Subcutaneous adipose tissue (tissue), 4 donors: ENCODE measurements around the gene NUMB. TPM values are rescaled to one million over a fixed set of nuclear protein-coding genes. Genes with fewer than 3 reads are reported as not detected.

Experiments used
- total RNA-seq, 4 donors: library from RNA; depleted of rRNA; stranded (reverse); fragments of >200 nt; gene quantifications; one replicate each; pipeline ENCODE4 v1.1.0, GENCODE V29; 2016
- TF ChIP-seq, protein P1 (sequence below): fragments of 450-650 bp; IDR thresholded peaks from one replicate; pipeline ENCODE4 v1.5.1; 2016; ENCODE audit warnings: low read depth, mild to moderate bottlenecking, control low read depth, antibody characterized with exemption, moderate library complexity

NUMB gene
- total RNA-seq, 4 donors from 2014 or later: 45.1 to 85.8 (median 61.2) TPM

DNA sequence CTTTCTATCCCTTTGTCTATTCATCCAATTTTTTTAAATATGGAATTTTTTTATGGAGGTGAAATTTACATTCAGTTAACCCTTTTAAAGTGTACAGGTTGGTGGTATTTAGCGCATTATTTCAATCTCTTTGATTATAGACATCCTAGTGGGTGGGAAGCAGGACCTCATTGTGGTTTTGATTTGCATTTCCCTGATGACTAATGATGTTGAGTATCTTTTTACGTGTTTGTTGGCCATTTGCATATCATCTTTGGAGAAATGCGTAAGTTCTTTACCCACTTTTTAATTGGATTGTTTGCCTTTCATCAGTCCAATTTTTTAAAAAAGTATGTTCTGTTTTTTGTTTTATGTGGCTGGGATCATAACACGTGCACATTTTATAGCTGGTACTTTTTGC, 200.3 kb downstream of the NUMB start:
- TF ChIP-seq, protein P1, sequence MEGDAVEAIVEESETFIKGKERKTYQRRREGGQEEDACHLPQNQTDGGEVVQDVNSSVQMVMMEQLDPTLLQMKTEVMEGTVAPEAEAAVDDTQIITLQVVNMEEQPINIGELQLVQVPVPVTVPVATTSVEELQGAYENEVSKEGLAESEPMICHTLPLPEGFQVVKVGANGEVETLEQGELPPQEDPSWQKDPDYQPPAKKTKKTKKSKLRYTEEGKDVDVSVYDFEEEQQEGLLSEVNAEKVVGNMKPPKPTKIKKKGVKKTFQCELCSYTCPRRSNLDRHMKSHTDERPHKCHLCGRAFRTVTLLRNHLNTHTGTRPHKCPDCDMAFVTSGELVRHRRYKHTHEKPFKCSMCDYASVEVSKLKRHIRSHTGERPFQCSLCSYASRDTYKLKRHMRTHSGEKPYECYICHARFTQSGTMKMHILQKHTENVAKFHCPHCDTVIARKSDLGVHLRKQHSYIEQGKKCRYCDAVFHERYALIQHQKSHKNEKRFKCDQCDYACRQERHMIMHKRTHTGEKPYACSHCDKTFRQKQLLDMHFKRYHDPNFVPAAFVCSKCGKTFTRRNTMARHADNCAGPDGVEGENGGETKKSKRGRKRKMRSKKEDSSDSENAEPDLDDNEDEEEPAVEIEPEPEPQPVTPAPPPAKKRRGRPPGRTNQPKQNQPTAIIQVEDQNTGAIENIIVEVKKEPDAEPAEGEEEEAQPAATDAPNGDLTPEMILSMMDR: no peak

DNA sequence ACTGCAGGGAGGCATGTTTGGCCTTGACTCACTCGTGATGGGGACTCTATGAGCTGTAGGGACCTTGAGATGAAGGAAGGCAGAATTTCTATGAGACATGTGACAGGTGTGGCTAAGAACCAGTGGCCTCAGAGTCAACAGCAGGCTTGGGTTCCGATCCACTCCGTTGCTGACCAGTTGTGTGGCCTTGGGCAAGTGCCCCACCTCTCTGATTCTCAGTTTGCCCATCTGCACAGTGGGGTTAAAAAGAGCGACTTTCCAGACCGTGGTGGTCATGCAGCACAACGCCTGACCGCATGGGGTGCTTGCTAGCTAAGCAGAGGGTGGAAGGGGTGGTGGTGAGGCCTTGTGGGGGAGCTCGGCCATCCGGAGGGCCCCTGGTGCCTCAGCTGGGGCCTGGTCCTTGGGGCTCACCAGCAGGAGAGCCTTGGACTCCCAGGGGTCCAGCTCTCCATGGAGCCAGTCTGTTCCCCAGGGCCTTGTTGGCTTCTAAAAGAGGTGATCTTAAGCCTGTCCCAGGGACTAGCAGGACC, 202.6 kb downstream of the NUMB start:
- TF ChIP-seq, protein P1: no peak

DNA sequence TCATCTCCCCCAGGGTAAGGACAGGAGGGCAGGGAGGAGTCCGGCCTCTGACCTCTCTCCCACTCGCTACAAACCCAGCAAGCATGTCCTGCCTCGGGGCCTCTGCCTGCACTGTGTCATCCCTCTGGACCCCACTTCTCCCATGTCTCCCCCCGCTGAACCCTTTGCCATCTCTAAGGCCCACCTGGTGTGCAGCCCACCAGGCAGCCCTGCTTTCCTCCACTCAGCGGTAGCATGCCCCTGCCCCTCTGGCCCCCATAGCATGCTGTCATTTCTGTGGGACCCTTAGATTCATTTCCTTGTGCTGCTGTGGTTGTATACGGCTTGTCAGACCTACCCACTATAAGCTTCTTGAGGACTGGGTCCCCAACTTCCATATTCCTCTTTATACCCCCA, 203.3 kb downstream of the NUMB start:
- TF ChIP-seq, protein P1: no peak

DNA sequence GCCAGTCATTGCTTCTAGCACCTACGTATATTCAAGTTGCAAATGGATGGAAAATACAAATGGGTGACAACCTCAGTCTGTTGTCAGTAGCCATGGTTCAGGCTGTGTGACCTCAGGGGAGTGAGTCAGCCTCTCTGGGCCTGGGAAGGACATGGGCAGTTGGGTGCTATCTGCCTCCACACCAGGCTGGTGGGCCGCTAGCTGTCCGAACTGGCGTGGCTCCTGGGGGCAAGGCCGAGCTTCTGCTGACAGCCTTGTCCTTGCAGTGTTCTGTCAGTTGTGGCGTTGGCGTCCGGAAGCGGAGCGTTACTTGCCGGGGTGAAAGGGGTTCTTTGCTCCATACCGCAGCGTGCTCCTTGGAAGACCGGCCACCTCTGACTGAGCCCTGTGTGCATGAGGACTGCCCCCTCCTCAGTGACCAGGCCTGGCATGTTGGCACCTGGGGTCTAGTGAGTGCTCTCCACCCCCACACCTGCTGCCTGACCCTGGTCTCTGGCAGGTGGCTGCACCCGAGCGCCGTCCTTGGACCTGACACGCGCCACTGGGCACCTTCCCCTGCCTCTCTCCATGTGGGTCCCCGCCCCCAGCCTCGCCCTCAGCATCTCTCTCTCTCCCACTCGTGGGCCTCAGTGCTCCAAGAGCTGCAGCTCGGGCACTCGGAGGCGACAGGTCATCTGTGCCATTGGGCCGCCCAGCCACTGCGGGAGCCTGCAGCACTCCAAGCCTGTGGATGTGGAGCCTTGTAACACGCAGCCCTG, 203.9 kb downstream of the NUMB start:
- TF ChIP-seq, protein P1: no peak

DNA sequence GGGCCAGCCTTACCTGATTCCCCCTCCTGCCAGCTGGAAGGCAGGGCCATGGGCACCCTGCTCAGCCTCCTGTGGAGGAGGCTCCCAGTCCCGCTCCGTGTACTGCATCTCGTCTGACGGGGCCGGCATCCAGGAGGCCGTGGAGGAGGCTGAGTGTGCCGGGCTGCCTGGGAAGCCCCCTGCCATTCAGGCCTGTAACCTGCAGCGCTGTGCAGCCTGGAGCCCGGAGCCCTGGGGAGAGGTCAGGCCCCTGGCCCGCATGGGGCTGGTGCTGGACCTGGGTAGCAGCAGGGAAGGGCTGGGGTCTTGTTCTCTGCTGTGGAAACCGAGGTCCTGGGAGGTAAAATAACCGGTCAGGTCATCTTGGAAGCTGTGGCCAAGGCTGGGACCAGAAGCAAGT, 204.6 kb downstream of the NUMB start:
- TF ChIP-seq, protein P1: no peak

- TF ChIP-seq, protein P1: no peak
Observed at GRCh38 chr14:73253323-73253610, 205.1 kb downstream of the NUMB start.

DNA sequence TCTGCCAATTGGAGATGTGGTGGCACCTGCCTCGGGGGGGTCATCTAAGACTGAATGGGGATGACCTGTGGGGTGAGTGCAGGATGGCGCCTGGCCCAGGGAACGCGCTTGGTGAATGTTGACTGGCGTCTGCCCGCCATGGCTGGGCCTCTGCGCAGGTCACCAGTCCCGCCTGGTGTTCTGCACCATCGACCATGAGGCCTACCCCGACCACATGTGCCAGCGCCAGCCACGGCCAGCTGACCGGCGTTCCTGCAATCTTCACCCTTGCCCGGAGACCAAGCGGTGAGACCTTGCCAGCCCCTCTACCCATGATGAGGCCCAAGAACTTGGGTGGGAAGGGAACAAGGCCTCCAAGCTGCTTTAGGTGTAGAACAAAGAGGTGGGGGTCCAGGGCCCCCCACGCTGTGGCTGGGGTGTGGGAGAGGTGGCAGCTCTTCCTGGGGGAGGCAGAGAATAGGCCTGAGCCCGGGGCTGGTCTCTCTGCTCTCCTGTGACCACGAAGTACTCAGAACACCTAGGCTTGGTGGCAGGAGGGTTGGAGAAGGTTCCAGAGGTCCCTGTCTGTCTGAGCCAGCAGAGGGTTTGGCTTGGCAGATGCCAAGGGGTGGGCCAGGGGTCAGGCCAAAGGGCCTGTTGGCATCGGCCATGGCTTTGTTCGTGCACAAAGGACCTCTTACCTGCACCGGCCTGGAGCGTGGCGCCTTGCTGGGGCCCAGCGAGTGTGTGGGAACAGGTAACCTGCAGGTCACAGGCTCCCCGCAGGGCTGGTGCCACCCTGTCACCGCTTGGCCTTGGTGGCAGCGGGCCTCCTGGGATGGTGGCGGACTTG, 205.6 kb downstream of the NUMB start:
- TF ChIP-seq, protein P1: no peak
